ENCODE measurements around the gene TCEAL1. TPM values are rescaled to one million over a fixed set of nuclear protein-coding genes. Genes with fewer than 3 reads are reported as not detected.
"Not testable (repeated sequence)": the region's sequence is repeated elsewhere in the genome, so short reads cannot be mapped to it uniquely, and the experiment has no call there.

TCEAL1 gene, protein sequence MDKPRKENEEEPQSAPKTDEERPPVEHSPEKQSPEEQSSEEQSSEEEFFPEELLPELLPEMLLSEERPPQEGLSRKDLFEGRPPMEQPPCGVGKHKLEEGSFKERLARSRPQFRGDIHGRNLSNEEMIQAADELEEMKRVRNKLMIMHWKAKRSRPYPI
- total RNA-seq, result 100 to 1,000 TPM; 192 to 287 (median 217) TPM

- peak within 1 kb of the TSS; percentile 62 to 75 (median 67) for H3K4me3 ChIP-seq
- intact Hi-C loops (cut with DNase I), result no loop called here
- DNase-seq (ENCODE audit: extremely low spot score), result peak; percentile 92
- H3K9me3 ChIP-seq, result no peaks in the 10 kb centered on the region
- no peaks in the 10 kb centered on the region for H3K27me3 ChIP-seq
- H3K27ac ChIP-seq (replicated peaks in 1 of 4), result peak within 1 kb of the TSS; percentile 90 to 93 (median 92)
- WGBS, result 22% methylated on average over 32 of the region's 32 CpGs
- peaks cover 5 to 45% (median 27%) of the 10 kb centered on the region in 4 donors for H3K4me1 ChIP-seq
- no peaks in the 10 kb centered on the region for H3K36me3 ChIP-seq
- peak; percentile 71 to 84 for TF ChIP-seq POLR2AphosphoS5 (IDR thresholded peaks at IDR 0.05)
- no peak for TF ChIP-seq EP300 (IDR thresholded peaks at IDR 0.05)
These were observed at the start of gene TCEAL1 for GRCh38 chrX:103628386-103629317. Gene TCEAL1 (plus strand): TSS chrX:103628975. CDS start chrX:103629917, 942 bp downstream.

GRCh38 chrX:103584596-103584995 is 44.2 kb upstream of the TCEAL1 start:
- H3K27ac ChIP-seq (replicated peaks in 1 of 4), result peak overlapping the region in 3 of 4 donors; percentile 88 to 91 (median 88)
- intact Hi-C loops (cut with DNase I), result no loop called here
- TF ChIP-seq POLR2AphosphoS5 (IDR thresholded peaks at IDR 0.05), result no peak
- no peak for TF ChIP-seq EP300 (IDR thresholded peaks at IDR 0.05)
- no peak for TF ChIP-seq CTCF (IDR thresholded peaks at IDR 0.05)
- TF ChIP-seq POLR2A (IDR thresholded peaks at IDR 0.05; ENCODE audit: low read depth), result no peak

GRCh38 chrX:103585411-103586313 is 43.1 kb upstream of the TCEAL1 start, which contains the start of gene TCEAL4:
Gene TCEAL4 (plus strand): TSS chrX:103585515. CDS start chrX:103586676, 1,161 bp downstream.
- H3K27ac ChIP-seq (replicated peaks in 1 of 4), result peak within 1 kb of the TSS; percentile 86 to 91 (median 88)
- no peak for DNase-seq (ENCODE audit: extremely low spot score)
- H3K4me3 ChIP-seq, result peak within 1 kb of the TSS; percentile 67 to 77 (median 68)
- TF ChIP-seq POLR2AphosphoS5 (IDR thresholded peaks at IDR 0.05) (peak; percentile 71 to 87), EP300 (IDR thresholded peaks at IDR 0.05) (no peak), POLR2A (IDR thresholded peaks at IDR 0.05; ENCODE audit: low read depth) (no peak)
- WGBS, result 22% methylated on average over 40 of the region's 56 CpGs
- no peaks in the 10 kb centered on the region for H3K9me3 ChIP-seq
- no peaks in the 10 kb centered on the region for H3K27me3 ChIP-seq
- intact Hi-C loops (cut with DNase I), result no loop called here
- H3K36me3 ChIP-seq, result peaks cover 0 to 6% (median 0%) of the 10 kb centered on the region in 4 donors
- H3K4me1 ChIP-seq, result peaks cover 0 to 37% (median 10%) of the 10 kb centered on the region in 4 donors

More at GRCh38 chrX:103584596-103584995, 44.2 kb upstream of the TCEAL1 start:
- no peaks in the 10 kb centered on the region for H3K27me3 ChIP-seq
- H3K4me1 ChIP-seq, result peaks cover 0 to 37% (median 10%) of the 10 kb centered on the region in 4 donors
- H3K36me3 ChIP-seq, result peaks cover 0 to 6% (median 0%) of the 10 kb centered on the region in 4 donors
- peak overlapping the region; percentile 67 to 77 (median 68) for H3K4me3 ChIP-seq
- no peak for DNase-seq (ENCODE audit: extremely low spot score)
- WGBS, result 85% methylated on average over 3 of the region's 3 CpGs
- H3K9me3 ChIP-seq, result no peaks in the 10 kb centered on the region

- Histone ChIP-seq H3K27ac (replicated peaks in 1 of 4) (peak overlapping the region; percentile 86 to 91 (median 88)), H3K36me3 (peaks cover 0 to 6% (median 0%) of the 10 kb centered on the region in 4 donors), H3K4me1 (peaks cover 0 to 37% (median 10%) of the 10 kb centered on the region in 4 donors), H3K27me3 (no peaks in the 10 kb centered on the region), H3K9me3 (no peaks in the 10 kb centered on the region), H3K4me3 (peak overlapping the region; percentile 67 to 77 (median 68))
- TF ChIP-seq EP300 (IDR thresholded peaks at IDR 0.05) (no peak), POLR2AphosphoS5 (IDR thresholded peaks at IDR 0.05) (no peak), POLR2A (IDR thresholded peaks at IDR 0.05; ENCODE audit: low read depth) (no peak), CTCF (IDR thresholded peaks at IDR 0.05) (no peak)
- 51% methylated on average over 3 of the region's 5 CpGs for WGBS
- DNase-seq (ENCODE audit: extremely low spot score), result no peak
- intact Hi-C loops (cut with DNase I), result no loop called here
These were observed 42.5 kb upstream of the TCEAL1 start for GRCh38 chrX:103586314-103586646.

GRCh38 chrX:103586659-103587058 is 42.1 kb upstream of the TCEAL1 start:
- no peak for DNase-seq (ENCODE audit: extremely low spot score)
- H3K4me3 ChIP-seq, result peak overlapping the region; percentile 67 to 77 (median 68)
- no peak for TF ChIP-seq POLR2A (IDR thresholded peaks at IDR 0.05; ENCODE audit: low read depth)
- TF ChIP-seq CTCF (IDR thresholded peaks at IDR 0.05), result no peak
- no peak for TF ChIP-seq POLR2AphosphoS5 (IDR thresholded peaks at IDR 0.05)
- TF ChIP-seq EP300 (IDR thresholded peaks at IDR 0.05), result no peak
- 46% methylated on average over 4 of the region's 4 CpGs for WGBS
- no peaks in the 10 kb centered on the region for H3K27me3 ChIP-seq
- H3K9me3 ChIP-seq, result no peaks in the 10 kb centered on the region
- peaks cover 0 to 37% (median 10%) of the 10 kb centered on the region in 4 donors for H3K4me1 ChIP-seq
- peak overlapping the region; percentile 86 to 91 (median 88) for H3K27ac ChIP-seq (replicated peaks in 1 of 4)
- peaks cover 0 to 6% (median 0%) of the 10 kb centered on the region in 4 donors for H3K36me3 ChIP-seq
- intact Hi-C loops (cut with DNase I), result no loop called here

GRCh38 chrX:103592295-103592694 is 36.5 kb upstream of the TCEAL1 start:
- DNase-seq (ENCODE audit: extremely low spot score); intact Hi-C loops (cut with DNase I); H3K9me3 ChIP-seq; H3K27ac ChIP-seq (replicated peaks in 1 of 4); H3K27me3 ChIP-seq; H3K4me3 ChIP-seq: not testable (repeated sequence)
- Histone ChIP-seq H3K4me1 (peaks cover 0 to 20% (median 4%) of the 10 kb centered on the region in 4 donors), H3K36me3 (peaks cover 0 to 14% (median 3%) of the 10 kb centered on the region in 4 donors)
- WGBS, result 100% methylated on average over 1 of the region's 1 CpG

GRCh38 chrX:103595202-103595601 is 33.6 kb upstream of the TCEAL1 start:
- H3K4me3 ChIP-seq; H3K27me3 ChIP-seq; H3K36me3 ChIP-seq; DNase-seq (ENCODE audit: extremely low spot score); H3K4me1 ChIP-seq; H3K27ac ChIP-seq (replicated peaks in 1 of 4); intact Hi-C loops (cut with DNase I); H3K9me3 ChIP-seq: not testable (repeated sequence)
- 90% methylated on average over 6 of the region's 6 CpGs for WGBS

Measured in esophagus muscularis mucosa (tissue), 4 donors.